ENCODE data around the gene USP10. TPM values are rescaled to one million over a fixed set of nuclear protein-coding genes. Genes with fewer than 3 reads are reported as not detected.
"Not testable (repeated sequence)": the region's sequence is repeated elsewhere in the genome, so short reads cannot be mapped to it uniquely, and the experiment has no call there.

USP10 gene
- total and polyA plus RNA-seq, 2 donors from 2014 or later = 36.8 to 79.5 TPM

DNA sequence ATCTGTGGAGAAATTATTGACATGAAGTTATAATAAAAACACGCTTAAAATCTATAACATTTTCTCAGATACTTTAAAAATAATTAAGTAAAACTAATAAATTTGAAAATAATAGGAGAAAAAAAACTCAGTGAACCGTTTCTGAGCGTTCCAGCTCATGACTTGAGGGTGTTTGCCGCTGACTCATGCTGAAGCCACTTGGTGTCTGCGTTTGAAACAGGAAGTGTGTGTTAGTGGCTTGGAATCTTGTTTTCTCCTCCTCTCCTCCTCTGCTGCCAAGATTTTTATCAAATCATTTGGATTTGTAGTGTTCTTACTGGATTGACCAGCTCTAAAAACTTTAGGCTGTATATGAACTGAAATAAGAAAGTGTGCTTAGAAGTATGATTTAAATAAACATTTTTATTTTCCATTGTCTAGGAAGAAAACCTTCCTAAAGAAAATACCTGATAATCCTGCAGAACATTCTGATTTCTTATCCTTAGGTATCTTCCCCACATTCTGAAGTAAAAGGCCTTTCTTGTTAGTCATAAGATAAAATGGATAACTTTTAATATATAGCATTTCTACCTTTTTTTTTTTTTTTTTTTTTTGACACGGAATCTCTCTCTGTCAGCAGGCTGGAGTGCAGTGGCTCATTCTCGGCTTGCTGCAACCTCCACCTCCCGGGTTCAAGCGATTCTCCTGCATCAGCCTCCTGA, 30.8 kb downstream of the USP10 start:
- intact Hi-C loops (cut with DNase I) = no loop called here
- TF ChIP-seq, protein P1, sequence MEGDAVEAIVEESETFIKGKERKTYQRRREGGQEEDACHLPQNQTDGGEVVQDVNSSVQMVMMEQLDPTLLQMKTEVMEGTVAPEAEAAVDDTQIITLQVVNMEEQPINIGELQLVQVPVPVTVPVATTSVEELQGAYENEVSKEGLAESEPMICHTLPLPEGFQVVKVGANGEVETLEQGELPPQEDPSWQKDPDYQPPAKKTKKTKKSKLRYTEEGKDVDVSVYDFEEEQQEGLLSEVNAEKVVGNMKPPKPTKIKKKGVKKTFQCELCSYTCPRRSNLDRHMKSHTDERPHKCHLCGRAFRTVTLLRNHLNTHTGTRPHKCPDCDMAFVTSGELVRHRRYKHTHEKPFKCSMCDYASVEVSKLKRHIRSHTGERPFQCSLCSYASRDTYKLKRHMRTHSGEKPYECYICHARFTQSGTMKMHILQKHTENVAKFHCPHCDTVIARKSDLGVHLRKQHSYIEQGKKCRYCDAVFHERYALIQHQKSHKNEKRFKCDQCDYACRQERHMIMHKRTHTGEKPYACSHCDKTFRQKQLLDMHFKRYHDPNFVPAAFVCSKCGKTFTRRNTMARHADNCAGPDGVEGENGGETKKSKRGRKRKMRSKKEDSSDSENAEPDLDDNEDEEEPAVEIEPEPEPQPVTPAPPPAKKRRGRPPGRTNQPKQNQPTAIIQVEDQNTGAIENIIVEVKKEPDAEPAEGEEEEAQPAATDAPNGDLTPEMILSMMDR (IDR thresholded peaks at IDR 0.05; ENCODE audit: borderline replicate concordance, extremely low read depth, insufficient read depth) = no peak
- Histone ChIP-seq H3K27me3 (ENCODE audit: control insufficient read depth, insufficient read depth, low read length) (no peaks in the 10 kb centered on the region), H3K4me3 (ENCODE audit: low read length in 3 of 3) (no peak overlapping the region), H3K9ac (ENCODE audit: low read length in 3 of 3) (peak overlapping the region in 1 of 3 donors; percentile 19), H3K27ac (ENCODE audit: low read depth in 2 of 2, low read length in 2 of 2) (peak overlapping the region in 1 of 2 donors; percentile 72), H3K9me3 (ENCODE audit: control insufficient read depth in 2 of 3, insufficient read depth in 1 of 3, low read length in 3 of 3) (no peaks in the 10 kb centered on the region), H3K36me3 (ENCODE audit: control insufficient read depth in 2 of 3, insufficient read depth in 3 of 3, low read length in 3 of 3) (no peaks in the 10 kb centered on the region), H3K4me1 (ENCODE audit: control insufficient read depth in 2 of 3, insufficient read depth in 2 of 3, low read depth in 1 of 3, low read length in 3 of 3) (peaks cover 2 to 24% (median 19%) of the 10 kb centered on the region in 3 donors)
- peak; percentile 70 for FAIRE-seq
- DNase-seq = peak in 2 of 5 donors; percentile 65 to 86

DNA sequence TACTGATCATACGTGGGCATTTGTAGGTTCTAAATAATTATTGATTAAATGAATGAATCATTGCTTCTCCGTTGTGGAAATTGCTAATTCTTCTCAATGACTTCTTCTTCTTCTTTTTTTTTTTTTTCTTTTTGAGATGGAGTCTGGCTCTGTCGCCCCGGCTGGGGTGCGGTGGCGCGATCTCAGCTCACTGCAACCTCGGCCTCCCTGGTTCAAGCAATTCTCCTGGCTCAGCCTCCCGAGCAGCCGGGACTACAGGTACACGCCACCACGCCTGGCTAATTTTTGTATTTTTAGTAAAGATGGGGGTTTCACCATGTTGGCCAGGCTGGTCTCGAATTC, 32.5 kb downstream of the USP10 start:
- H3K4me1 ChIP-seq (ENCODE audit: control insufficient read depth in 2 of 3, insufficient read depth in 2 of 3, low read depth in 1 of 3, low read length in 3 of 3) = peaks cover 0 to 15% (median 12%) of the 10 kb centered on the region in 3 donors
- DNase-seq; H3K36me3 ChIP-seq (ENCODE audit: control insufficient read depth in 2 of 3, insufficient read depth in 3 of 3, low read length in 3 of 3); H3K9ac ChIP-seq (ENCODE audit: low read length in 3 of 3); H3K9me3 ChIP-seq (ENCODE audit: control insufficient read depth in 2 of 3, insufficient read depth in 1 of 3, low read length in 3 of 3); FAIRE-seq; intact Hi-C loops (cut with DNase I); H3K27me3 ChIP-seq (ENCODE audit: control insufficient read depth, insufficient read depth, low read length); H3K27ac ChIP-seq (ENCODE audit: low read depth in 2 of 2, low read length in 2 of 2); H3K4me3 ChIP-seq (ENCODE audit: low read length in 3 of 3): not testable (repeated sequence)

DNA sequence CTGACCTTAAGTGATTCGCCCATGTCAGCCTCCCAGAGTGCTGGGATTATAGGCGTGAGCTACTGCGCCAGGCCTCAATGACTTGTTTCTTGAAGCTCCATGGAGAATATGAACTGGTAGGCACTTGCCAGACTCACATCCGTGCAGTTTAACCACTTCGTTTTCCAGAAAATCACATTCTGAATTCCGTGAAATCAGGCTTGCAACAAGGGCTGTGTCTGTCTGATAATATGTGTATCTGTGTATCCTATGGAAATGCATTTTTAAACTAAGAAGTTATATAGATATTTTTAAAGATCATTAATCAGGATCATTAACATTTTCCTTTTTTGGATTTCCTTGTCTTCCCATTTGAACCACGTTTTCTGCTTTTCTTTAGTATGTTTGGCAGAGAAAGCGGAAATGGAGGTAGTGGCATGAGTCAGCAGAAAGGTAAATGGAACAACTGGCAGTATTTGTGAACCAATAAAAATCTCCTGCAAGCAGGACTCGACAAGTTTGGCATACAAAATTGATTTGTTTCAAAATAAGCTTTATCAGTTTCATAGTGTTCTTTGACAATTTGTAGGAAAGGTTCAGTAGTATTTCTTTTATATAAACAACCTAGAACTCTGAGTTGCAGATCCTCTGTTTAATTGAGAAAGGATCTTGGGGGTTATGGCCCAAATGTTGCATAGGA, 33.0 kb downstream of the USP10 start:
- TF ChIP-seq, protein P1 (IDR thresholded peaks at IDR 0.05; ENCODE audit: borderline replicate concordance, extremely low read depth, insufficient read depth) = no peak
- H3K9ac ChIP-seq (ENCODE audit: low read length in 3 of 3) = no peak overlapping the region
- DNase-seq (no peak), FAIRE-seq (no peak)
- no peaks in the 10 kb centered on the region for H3K27me3 ChIP-seq (ENCODE audit: control insufficient read depth, insufficient read depth, low read length)
- intact Hi-C loops (cut with DNase I) = no loop called here
- H3K27ac ChIP-seq (ENCODE audit: low read depth in 2 of 2, low read length in 2 of 2) = no peak overlapping the region
- no peaks in the 10 kb centered on the region for H3K36me3 ChIP-seq (ENCODE audit: control insufficient read depth in 2 of 3, insufficient read depth in 3 of 3, low read length in 3 of 3)
- H3K9me3 ChIP-seq (ENCODE audit: control insufficient read depth in 2 of 3, insufficient read depth in 1 of 3, low read length in 3 of 3) = no peaks in the 10 kb centered on the region
- peaks cover 0 to 18% (median 17%) of the 10 kb centered on the region in 3 donors for H3K4me1 ChIP-seq (ENCODE audit: control insufficient read depth in 2 of 3, insufficient read depth in 2 of 3, low read depth in 1 of 3, low read length in 3 of 3)
- no peak overlapping the region for H3K4me3 ChIP-seq (ENCODE audit: low read length in 3 of 3)

DNA sequence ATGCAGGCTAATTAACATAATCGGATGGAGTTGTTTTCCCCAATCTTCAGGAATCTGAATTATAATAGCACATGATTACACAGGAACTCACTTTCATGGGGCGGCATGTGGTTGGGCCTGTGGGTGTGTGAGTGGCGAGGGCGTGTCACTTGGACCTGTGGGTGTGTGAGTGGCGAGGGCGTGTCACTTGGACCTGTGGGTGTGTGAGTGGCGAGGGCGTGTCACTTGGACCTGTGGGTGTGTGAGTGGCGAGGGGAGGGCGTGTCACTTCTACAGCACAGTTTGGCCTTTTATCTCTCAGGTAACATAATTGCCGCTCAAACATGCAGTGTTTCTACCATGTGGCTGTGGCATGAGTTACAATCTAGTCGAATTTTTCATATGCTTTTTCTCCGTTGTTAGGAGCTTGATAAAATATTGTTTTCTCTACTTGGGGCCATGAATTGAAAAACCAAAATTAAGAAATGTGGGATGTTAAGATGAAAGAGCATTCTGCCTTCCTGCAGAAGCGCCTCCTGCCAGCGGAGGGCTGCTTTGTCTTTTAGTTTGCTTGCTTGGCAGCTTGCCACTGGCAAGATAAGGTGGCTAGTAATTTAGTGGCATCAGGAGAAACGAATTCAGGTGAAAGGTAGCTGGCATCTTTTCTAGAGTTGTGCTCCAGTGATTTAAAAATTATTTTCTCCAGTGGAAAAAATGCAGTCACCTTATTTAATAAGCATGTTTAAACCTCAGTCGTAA, 36.2 kb downstream of the USP10 start:
- H3K9ac ChIP-seq (ENCODE audit: low read length in 3 of 3) = peak overlapping the region in 1 of 3 donors; percentile 14
- TF ChIP-seq, protein P1 (IDR thresholded peaks at IDR 0.05; ENCODE audit: borderline replicate concordance, extremely low read depth, insufficient read depth) = peak; percentile 19
- no peaks in the 10 kb centered on the region for H3K27me3 ChIP-seq (ENCODE audit: control insufficient read depth, insufficient read depth, low read length)
- intact Hi-C loops (cut with DNase I) = no loop called here
- FAIRE-seq (no peak), DNase-seq (no peak)
- no peaks in the 10 kb centered on the region for H3K9me3 ChIP-seq (ENCODE audit: control insufficient read depth in 2 of 3, insufficient read depth in 1 of 3, low read length in 3 of 3)
- H3K4me3 ChIP-seq (ENCODE audit: low read length in 3 of 3) = no peak overlapping the region
- no peaks in the 10 kb centered on the region for H3K36me3 ChIP-seq (ENCODE audit: control insufficient read depth in 2 of 3, insufficient read depth in 3 of 3, low read length in 3 of 3)
- H3K27ac ChIP-seq (ENCODE audit: low read depth in 2 of 2, low read length in 2 of 2) = peak overlapping the region in 1 of 2 donors; percentile 61
- H3K4me1 ChIP-seq (ENCODE audit: control insufficient read depth in 2 of 3, insufficient read depth in 2 of 3, low read depth in 1 of 3, low read length in 3 of 3) = peaks cover 0 to 23% (median 22%) of the 10 kb centered on the region in 3 donors
